ENCODE results near the gene DSCAM.

GRCh38 chr21:40140675-40141074 is 706.3 kb downstream of the DSCAM start:
- no peak for TF ChIP-seq POLR2A (IDR thresholded peaks at IDR 0.05)
- TF ChIP-seq CTCF (IDR thresholded peaks at IDR 0.05 in 4 of 5, conservative IDR thresholded peaks at IDR 0.05 in 1 of 5) = no peak
